HCEC 1CT (cell line): ENCODE data around the gene ABCA8.
"Not testable (repeated sequence)": the region's sequence is repeated elsewhere in the genome, so short reads cannot be mapped to it uniquely, and the experiment has no call there.

Experiments
- DNase-seq: peaks from one replicate; pipeline ENCODE4 v3.0.0-alpha.2; 2017

The ABCA8 gene

DNA sequence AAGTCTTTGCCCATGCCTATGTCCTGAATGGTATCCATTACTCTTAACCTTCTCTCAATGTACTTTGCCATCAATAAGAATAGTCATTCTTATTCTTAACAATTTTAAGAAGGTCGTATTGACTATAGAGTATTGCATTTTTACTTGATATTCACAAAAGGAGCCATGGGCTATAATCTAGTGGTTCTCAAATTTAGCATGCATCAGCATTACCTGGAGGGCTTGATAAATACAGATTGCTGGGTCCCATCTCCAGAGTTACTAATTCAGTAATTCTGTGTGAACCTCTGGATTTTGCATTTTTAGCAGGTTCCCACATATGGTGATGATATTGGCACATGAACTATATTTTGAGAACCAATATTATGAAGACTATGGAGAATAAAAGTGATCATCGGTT, 89.6 kb downstream of the ABCA8 start:
- DNase-seq = no peak

DNA sequence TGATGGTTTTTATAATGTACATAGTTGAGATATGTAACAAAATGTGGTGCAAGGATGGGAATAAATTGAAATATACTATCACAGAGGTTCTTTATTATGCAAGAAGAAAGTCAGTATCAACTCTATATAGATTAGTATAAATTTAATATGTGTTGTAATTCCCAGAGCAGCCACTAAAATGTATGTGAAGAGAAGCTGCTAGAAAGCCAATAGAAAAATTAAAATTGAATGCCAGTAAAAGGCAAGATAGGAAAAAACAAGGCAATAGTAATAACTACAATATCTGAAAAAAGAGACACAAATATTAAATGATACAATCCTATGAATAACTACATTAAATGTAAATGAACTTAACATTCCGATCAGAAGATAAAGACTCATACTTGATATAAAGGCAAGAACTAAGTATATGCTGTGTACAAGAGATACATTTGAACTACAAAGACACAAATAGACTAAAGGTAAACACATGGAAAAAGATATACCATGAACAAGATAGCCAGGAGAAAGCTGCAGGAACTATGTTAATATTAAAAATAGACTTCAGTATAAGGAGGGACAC, 92.0 kb downstream of the ABCA8 start:
- no peak for DNase-seq

DNA sequence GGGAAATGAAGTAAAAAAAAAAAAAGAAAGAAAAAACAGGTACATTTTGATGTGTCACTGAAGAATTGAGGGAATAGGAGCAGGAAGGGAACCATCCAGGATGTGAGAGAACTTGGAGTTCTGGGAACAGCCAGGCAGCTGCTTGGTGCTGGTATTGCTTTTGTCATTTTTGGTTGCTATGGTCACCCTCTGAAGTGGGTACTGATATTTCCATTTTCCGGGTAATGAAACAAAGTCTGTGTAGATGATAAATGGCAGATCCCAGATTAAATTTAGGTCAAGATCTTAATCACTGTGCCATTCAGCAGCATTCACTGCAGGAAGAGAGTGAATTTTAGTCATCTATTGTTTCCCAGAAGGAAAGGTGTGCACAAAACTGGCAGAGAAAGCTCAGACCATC, 93.6 kb downstream of the ABCA8 start:
- no peak for DNase-seq

DNA sequence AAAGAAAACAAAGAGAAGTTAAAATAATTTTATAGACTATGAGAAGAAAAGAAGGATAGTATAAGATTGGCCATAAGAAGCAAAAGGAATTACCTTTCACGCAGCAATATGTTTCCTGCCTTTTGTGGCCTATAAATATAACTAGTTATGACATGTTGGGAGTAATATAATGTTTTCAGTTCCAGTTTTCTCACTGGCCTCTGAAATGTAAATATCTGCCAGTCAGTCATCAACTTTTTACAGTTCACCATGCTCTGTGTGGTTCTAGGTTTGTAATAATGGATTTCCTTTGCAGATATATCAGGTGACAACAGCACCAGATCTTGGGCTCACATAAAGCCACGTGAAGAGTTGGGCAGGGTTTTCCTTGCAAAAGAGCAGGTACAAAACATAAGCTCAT, 94.3 kb downstream of the ABCA8 start:
- no peak for DNase-seq

DNA sequence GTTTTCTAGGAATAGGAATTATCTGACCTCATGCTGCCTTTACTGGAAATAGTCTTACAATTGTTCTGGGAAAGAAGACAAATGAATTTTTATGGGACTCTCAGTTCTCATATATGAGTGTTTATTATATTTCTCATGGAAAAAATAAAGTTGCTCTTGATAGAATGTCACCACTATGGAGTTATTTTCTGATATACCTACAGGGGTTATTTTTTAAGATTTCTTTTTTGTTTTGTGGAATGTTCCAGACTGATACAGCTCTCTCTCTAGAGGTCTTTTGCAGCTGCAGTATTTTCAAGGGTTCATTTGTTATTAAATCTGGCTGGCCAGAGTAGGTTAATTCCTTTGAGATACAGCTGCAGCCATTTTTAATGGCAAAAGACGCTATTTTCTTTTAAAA, 100.7 kb downstream of the ABCA8 start:
- no peak for DNase-seq

DNA sequence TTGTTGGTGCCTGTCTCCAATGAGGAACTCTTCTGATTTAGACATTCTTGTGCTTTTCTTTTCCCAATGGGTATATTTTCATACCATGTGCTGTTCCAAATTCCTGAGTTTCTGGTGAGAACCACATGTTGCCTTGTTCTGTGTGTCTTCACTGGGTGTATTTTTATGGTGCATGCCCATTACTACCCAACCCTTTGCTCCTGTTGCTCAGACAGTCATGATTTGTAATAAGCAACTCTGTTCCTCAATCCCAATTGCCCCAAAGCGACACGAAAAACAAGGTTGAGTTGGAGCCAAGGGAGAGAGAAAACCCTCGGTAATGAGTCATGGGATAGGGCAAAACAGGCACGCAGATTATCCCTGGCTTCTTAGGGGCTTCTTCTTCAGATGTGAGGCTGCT, 101.8 kb downstream of the ABCA8 start:
- no peak for DNase-seq

DNA sequence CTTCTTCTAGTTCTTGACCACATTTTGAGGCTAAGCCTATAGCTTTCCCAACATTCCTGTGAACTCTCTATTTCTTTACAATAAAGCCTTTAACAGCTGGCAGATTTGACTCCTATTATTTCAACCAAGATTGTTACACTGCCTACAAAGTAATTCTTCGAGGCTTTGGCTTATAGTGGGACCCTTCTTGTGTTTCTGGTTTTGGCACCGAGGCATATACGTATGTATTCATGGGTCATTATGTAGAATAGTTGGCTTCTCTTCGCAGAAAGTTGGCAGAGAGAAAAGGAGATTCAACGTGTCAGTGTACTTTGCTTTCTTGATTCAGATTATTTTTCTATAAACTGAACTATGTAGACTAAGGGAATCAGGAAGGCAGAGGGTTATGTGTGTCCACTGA, 102.2 kb downstream of the ABCA8 start:
- no peak for DNase-seq

DNA sequence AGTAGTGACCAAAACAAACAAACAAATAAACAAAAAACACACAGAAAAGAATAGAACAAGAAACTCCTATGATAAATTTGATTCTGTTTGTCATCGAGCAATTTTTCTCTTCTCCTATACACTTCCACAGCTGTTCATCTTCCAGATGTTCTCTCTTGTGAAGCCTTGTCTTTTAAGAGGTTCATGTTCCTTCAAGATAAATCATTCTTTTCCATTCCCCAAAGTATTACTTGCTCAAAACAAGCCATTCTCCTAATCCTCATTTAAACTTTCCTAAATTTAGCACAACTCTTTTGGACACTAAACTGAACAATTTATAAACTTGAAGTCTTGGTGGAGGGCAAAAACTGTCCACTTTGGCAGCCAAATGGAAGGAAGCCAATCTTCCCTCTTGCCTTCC, 103.3 kb downstream of the ABCA8 start:
- DNase-seq = no peak

DNA sequence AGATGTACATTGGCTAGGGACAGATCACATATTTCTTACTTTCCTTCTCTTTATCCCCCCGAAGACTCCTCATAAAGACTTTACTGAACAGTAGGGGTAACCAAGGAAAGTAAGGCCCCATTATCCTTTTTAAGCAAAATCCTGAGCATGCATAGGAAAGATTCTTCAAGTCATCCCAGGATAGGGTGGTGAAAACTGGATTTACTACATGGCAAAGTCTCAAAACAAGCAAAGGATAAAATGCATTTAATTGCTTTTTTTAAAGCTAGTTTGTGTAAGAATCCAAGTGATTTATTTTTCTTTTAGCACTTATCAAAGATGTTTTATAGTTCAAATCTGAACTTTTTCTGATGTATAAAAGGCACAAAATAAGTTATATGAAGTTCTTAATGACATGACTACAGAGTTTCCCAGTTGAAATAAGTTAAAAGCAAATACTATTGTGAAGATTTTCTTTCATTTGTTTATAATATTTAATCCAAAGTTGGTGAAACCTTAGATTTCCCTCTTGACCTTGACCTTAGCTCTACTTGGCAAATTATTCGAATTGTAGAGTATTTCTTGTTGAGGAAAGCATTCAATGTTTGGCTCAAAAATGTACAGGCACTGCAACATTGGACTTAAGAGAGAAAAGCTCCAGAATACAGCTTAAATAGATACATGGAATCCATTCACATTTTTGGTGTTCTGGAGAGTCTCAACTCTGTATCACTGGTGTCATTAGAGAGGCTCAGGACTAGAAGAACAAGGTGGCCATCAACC, 104.3 kb downstream of the ABCA8 start:
- no peak for DNase-seq

DNA sequence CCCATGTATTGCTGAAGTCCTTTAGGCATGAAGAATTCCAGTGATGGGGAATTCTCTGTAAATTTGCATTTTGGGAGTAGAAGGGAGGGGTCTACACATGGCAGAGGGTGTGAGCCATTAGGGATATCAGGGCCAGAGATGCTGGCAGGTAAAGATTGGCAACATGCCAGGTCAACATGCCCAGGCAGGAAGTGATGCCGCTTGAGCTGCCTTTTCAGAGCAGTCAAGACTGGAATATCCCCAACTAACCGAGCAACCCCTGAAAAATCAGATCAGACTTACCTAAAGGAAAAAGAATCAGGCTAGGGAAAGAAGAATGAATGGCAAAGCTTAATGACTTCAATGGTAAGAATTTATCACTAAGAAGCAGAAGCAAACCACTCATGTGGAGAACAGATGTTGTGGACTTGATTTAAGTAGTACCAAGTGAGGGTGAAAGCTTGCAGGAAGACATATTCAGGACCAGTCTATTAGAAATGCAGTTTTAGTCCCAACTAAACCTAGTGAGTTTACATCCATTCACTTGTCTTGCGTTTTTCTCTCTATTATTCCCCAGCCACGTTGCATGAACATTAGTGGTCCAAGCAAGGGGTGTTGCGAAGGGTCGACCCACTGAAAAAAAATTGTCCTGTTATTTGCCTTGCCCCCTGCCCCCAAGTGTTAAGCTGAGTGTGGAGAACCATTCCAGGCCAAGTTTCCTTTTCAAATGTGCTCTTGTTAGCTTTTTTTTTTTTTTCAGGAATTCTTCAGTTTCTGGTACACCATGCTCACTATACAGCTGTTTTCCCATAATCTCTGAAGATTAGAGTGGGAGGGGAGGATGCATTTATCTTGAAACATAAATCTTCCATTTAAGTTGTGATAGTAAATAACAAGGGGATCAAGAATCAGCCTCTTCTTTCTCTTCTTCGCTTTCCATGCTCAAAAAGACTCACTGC, 105.2 kb downstream of the ABCA8 start:
- no peak for DNase-seq

DNA sequence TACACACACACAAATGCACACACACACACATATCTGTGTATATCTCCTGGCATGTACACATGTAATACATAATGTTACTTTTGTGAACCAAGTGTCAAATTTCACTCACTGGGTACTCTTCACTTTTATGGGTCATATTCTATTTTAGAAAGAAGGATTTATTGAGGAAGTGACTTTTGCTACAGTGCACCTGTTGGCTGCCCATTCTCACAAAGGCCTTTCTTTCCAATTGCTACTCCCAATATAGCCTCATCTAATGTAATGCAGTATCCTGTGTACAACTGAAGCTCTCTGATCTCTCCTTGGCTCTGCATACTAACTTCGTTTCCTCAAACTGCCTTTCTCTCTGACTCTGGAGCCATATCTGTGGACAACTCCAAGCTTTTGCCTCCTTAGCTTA, 107.5 kb downstream of the ABCA8 start:
- no peak for DNase-seq

DNA sequence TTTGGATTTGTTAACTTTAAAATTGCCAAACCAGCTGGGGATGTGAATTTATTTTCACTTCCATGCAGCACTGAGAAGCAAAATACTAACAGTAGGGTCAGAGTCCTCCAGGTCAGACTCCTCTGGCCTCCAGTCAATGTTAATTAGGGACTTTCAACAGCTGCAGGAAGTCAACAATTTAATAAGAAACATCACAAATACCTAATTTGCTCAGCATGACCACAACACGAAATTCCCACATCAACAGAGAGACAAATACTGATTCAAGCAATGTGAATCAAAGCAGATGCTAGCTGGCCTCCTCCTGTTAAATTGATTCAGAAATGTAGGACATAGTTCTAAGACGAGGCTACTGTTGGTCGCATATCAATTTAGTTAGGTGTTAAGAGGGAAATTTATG, 111.7 kb downstream of the ABCA8 start:
- no peak for DNase-seq

DNA sequence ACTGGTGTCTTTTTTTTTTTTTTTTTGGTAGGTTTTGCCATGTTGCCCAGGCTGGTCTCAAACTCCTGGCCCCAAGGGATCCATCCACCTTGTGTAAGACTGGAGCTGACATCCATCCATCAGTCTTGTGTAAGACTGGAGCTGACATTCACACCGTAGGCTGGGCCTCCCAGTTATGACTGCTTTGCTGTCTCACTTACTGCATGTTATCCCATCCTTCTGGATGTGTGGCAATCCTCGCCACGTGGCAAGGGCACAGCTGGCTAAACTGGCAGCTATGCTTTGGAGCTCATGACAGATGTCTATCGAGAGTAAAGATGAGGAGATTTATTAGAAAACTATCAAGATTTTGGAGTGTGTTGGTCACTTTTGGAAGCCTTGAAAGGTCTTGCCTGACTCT, 115.1 kb downstream of the ABCA8 start:
- DNase-seq = no peak

DNA sequence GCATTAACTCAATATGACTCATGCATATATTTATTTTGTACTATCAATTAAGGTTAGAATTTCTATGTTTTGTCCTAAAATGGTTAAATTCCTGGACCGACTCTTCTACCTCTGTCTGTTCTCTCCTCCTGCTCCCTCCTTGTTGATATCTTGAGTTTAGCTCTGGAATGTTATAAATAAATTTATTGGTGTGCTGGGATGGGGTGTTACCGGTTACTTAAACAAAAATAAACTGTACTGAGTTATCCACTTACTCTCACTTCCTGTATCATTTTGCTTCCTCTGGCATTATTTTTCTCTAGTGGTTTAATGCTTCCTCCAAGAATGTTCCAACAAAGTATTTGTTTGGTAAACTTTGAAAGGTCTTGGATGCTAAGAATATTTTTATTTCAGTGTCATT, 120.1 kb downstream of the ABCA8 start:
- DNase-seq = peak; percentile 53

DNA sequence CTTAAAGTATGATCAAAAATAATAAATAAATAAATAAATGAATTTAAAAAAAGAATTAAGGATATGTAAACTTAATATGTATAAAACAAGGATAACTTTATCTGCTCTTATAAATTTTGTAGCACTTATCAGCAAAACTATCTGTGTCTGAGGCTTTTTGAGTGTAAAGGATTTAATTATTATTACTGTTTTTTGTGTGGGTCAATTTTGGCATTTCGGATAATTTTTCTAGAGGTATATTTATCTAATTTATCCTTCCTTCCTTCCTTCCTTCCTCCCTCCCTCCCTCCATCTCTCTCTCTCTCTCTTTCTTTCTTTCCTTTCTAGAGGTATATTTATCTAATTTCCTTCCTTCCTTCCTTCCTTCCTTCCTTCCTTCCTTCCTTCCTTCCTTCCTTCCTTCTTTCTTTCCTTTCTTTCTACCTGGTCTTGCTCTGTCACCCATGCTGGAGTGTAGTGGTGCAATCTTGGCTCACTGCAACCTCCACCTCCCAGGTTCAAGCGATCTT, 120.8 kb downstream of the ABCA8 start:
- DNase-seq = no peak

DNA sequence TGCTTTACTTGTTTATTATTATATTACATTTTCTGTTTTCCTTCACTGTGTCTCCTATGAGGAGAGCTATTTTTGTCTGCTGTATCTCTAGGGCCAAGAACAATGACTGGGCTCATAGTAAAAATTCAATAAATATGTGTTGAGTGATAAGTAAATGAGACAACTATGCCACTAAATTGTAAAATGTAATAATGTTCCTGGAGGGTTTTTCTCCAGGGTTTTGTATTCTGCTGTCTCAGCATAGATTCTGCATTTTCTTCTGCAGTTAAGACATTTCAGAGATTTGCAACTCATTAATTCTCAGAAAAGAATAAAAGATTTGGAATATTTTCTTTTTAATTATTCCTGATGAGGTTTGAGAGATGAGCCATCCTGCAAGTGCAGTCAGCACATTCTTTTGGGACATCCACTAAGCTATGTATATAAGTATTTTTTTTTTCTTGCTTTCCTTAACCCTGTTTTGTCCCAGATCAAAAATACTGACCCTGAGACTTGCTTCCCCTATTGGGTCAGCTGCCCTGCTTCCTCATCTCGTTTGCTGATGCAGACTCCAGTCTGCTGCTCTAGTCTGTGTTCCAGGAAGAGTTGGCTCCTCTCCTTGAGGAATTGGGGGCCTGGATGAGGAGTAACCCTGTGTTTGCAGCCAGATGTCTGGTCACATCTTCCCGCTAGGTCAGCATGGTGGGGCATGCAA, 122.9 kb downstream of the ABCA8 start:
- no peak for DNase-seq

DNA sequence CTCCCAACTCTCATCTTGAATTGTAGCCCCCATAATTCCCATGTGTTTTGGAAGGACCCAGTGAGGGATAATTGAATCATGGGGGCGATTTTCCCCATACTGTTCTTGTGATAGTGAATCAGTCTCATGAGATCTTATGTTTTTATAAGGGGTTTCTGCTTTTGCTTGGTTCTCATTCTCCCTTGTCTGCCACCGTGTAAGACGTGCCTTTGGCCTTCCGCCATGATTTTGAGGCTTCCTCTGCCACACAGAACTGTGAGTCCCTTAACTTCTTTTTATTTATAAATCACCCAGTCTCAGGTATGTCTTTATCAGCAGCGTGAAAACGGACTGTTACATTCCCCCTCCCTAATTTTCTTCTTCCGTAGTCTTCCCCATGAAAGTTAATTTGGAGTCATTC, 124.0 kb downstream of the ABCA8 start:
- DNase-seq = no peak

DNA sequence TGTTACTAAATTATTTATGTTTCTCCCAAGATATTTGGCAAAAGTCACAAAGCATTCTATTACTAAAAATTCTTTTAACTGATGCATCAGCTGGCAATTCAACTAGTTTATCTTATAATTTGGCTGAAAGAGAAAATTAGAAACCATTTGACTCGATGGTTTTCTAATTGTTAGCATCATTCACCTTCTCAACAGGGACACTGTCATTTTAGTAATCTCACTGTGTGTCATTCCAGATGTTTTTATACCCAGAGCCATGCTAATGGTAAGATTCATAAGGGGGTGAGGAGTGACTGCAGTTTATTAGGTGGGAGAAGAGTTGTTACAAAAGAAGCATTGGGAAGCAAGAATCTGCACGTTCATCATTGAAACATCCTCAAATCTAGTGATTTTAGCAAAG, 124.9 kb downstream of the ABCA8 start:
- DNase-seq = no peak

DNA sequence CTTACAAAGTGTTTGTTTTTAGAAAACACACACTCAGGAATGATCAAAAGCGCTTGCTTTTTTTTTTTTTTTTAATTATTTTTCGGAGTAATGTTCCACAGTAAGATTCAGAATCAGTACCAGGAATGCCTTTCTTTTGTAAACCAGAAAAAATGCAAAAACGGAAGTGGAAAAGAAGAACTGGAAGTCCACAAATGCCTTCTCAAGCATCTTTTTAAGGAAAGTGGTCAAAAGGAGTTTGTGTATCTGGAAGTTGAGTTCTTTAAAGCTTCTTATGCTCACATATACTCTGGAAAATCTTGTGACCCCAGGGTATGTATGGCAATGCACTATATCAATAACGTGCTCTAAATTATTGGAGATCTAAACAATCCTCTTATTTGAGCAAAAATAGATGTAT, 126.0 kb downstream of the ABCA8 start:
- no peak for DNase-seq

DNA sequence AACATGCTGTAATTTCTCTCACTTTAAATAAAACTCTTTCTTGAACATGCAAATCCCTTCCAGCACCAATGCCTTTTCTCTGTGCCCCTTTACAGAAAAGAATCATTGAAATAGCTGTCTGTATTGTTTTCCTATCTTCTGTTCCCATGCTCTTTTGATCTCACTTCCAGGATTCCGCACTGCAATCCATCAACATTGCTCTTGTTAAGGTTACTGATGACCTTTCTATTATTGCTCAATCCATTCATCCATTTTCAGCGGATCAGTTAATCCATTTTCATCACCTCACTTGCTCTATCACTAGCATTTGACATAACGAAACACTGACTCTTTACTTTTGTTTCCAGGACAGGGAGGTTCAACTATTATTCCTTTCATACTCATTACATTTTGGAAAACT, 130.5 kb downstream of the ABCA8 start:
- no peak for DNase-seq

DNA sequence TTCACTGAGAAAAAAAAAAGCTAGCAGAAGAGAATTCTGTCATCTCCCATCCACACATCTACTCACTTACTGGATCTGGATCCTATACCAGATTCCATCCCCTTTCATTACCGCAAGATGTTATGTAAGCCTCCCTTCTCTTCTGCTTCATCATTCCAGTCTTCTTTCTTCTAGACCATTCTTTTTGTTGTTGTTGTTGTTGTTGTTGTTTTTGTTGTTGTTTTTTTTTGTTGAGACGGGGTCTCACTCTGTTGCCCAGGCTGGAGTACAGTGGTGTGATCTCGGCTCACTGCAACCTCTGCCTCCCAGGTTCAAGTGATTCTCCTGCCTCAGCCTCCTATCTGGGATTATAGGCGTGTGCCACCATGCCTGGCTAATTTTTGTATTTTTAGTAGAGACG, 131.0 kb downstream of the ABCA8 start:
- DNase-seq = not testable (repeated sequence)

DNA sequence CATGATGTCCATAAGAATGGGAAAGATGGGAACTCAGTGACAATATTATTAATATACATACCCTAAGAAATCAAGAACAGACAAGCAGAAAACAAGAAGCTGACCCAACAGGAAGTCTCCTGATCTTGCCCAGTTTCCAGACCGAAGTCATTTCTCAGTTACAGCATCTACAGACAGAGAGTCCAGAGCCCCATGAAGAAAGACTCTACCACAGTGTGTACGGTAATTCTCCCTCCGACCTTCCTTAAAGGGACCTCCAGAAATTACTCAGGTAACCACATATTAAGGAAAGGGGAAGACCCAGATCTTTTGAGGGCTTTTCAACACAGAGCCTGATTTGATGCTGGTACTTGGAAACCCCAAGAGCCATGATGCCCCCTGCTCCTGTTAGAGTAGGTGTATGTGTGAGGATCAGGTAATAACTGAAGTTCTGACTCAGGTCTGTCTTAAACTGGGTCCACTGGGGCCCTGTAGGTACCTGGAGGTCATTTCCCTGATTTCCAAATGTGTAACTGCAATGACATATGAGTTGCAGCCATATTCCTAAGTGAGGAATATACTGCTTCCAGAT, 132.4 kb downstream of the ABCA8 start:
- DNase-seq = no peak
